Colonic mucosa (tissue), 4 donors: ENCODE data around the gene SMIM14. TPM values are rescaled to one million over a fixed set of nuclear protein-coding genes. Genes with fewer than 3 reads are reported as not detected.

ENCODE experiments used
- DNase-seq: peaks from one replicate; pipeline ENCODE4 v3.0.0-alpha.2; 2020
- H3K27ac ChIP-seq: fragments of 200-600 bp; one replicate; pipeline ENCODE4 v1.8.0; 2021
- H3K27me3 ChIP-seq: fragments of 200-600 bp; one replicate; pipeline ENCODE4 v1.8.0; 2021
- H3K36me3 ChIP-seq: fragments of 200-600 bp; one replicate; pipeline ENCODE4 v1.8.0; 2021
- H3K4me1 ChIP-seq: fragments of 200-600 bp; one replicate; pipeline ENCODE4 v1.8.0; 2021; ENCODE audit warnings: mild to moderate bottlenecking
- H3K4me3 ChIP-seq: fragments of 200-600 bp; one replicate; pipeline ENCODE4 v1.8.0; 2021
- H3K9ac ChIP-seq, 2 donors: one replicate each; pipeline ENCODE4 v1.7.0; 2013; ENCODE audit warnings: control low read depth in 2 of 2, low read depth in 2 of 2, low read length in 2 of 2
- H3K9me3 ChIP-seq: fragments of 200-600 bp; one replicate; pipeline ENCODE4 v1.8.0; 2021
- intact Hi-C: fragments of 100-400 bp; cut with DNase I; formaldehyde crosslinking; loops from one replicate; pipeline ENCODE4 v1.14.1; 2022
- total RNA-seq, 2 donors: library from RNA; stranded (reverse); fragmentation: NEBNext Ultra II Directional in 1 of 2; extraction: Animal tissue kit (Norgen Biotek cat#: 25700) in 1 of 2; gene quantifications; one replicate each; pipeline ENCODE4 v1.2.1, GENCODE V29; 2021
- TF ChIP-seq, protein P1 (sequence below): fragments of 200-600 bp; IDR thresholded peaks from one replicate; pipeline ENCODE4 v1.8.0; 2022; ENCODE audit warnings: antibody characterized with exemption, mild to moderate bottlenecking
- donor health status: healthy.
- donor health status: DM: no; HTN: no; CAD: no.
- donor health status: DM: no; HTN: no; CAD: no.

SMIM14 gene
- total RNA-seq, 2 donors from 2014 or later: 69.4 to 127 TPM

DNA sequence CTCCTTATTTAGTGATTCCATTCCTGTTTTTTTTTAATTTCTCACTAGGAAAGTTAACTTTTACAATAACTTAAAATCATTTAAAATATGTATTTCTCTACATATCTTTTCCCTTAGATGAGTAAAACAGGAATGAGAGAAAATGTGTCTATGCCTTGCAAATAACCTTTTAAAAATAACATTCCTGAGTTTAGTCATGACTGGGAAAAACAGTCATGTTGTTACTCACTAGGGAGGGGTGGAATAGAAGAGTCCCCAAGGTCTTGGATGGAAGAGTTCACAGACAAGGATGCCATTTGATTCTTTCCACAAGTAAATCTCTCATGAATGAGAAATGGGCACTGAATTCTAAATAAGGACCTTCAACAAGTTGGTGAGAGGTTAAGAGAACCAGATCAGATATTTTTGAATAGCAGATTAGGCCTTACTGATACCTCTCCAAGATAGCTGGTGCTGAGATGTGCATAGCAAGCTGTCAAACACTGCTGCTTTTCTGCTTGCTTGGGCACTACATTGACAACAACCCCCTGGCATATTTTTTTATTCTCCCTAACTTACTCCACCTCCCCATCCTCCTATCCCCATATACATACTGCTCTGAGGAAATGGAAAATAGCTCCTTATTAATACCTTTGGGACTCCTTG, 136.5 kb downstream of the SMIM14 start:
- H3K27me3 ChIP-seq: no peaks in the 10 kb centered on the region
- no peak overlapping the region for H3K9ac ChIP-seq
- TF ChIP-seq, protein P1, sequence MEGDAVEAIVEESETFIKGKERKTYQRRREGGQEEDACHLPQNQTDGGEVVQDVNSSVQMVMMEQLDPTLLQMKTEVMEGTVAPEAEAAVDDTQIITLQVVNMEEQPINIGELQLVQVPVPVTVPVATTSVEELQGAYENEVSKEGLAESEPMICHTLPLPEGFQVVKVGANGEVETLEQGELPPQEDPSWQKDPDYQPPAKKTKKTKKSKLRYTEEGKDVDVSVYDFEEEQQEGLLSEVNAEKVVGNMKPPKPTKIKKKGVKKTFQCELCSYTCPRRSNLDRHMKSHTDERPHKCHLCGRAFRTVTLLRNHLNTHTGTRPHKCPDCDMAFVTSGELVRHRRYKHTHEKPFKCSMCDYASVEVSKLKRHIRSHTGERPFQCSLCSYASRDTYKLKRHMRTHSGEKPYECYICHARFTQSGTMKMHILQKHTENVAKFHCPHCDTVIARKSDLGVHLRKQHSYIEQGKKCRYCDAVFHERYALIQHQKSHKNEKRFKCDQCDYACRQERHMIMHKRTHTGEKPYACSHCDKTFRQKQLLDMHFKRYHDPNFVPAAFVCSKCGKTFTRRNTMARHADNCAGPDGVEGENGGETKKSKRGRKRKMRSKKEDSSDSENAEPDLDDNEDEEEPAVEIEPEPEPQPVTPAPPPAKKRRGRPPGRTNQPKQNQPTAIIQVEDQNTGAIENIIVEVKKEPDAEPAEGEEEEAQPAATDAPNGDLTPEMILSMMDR: no peak
- H3K4me3 ChIP-seq: no peak overlapping the region
- H3K9me3 ChIP-seq: no peaks in the 10 kb centered on the region
- intact Hi-C loops: no loop called here
- H3K27ac ChIP-seq: no peak overlapping the region
- peaks cover 10% of the 10 kb centered on the region for H3K36me3 ChIP-seq
- DNase-seq: no peak
- no peaks in the 10 kb centered on the region for H3K4me1 ChIP-seq

DNA sequence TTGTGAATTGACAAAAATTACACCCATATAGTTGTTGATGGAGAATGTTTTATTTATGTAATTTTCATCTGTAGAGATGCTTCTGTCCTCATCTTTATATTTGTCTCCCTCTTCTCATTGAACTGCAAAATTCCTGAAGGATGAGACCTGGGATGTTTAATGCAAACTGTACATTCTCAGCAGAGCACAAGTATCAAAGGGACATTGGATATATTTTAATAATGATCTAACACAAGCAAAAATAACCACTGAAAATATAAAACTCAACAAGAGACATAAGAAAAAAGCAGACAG, 140.0 kb downstream of the SMIM14 start:
- Histone ChIP-seq H3K36me3 (peaks cover 6% of the 10 kb centered on the region), H3K4me3 (no peak overlapping the region)
- intact Hi-C loops: no loop called here

DNA sequence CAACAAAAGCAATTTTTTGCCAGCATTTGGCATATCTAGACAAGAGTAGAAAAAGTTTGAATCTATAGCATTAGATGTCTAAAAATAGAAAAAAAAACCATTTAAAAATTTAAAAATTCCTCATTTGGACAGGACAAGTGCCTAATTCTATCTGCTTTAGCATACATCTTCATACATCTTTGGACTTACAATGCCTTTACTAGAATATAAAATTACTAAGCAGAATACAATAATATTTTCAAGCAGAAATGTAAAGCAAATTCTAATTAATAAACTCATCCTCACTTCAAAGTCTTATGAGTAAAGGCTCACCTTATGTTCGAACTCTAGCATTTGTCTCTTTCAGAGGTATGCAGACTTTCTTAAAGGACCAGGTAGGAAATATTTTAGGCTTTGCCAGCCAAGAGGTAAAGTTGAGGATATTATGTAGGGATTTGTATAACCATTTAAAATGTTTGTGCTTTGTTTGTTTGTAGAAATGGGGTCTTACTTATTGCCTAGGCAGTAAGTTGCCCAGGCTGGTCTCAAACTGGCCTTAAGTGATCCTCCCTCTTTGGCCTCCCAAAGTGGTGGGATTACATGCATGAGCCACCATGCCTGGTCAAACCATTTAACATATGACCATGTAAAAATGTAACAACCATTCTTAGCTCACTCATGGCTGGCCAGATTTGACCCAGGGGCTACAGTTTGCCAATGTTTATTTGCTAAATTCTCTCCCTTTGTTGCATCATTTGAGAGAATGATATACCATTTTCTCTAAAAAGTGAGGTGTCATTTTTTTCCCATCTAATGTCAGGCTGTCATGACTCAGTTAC, 140.5 kb downstream of the SMIM14 start:
- intact Hi-C loops: no loop called here

More for the DNA sequence above, 140.0 kb downstream of the SMIM14 start:
- TF ChIP-seq, protein P1: no peak
- H3K9ac ChIP-seq: no peak overlapping the region
- DNase-seq: no peak
- no peaks in the 10 kb centered on the region for H3K27me3 ChIP-seq
- no peaks in the 10 kb centered on the region for H3K9me3 ChIP-seq
- no peaks in the 10 kb centered on the region for H3K4me1 ChIP-seq
- H3K27ac ChIP-seq: no peak overlapping the region

More for the DNA sequence above, 140.5 kb downstream of the SMIM14 start:
- no peak overlapping the region for H3K27ac ChIP-seq
- H3K4me1 ChIP-seq: no peaks in the 10 kb centered on the region
- peak overlapping the region in 1 of 2 donors; percentile 12 for H3K9ac ChIP-seq
- H3K9me3 ChIP-seq: no peaks in the 10 kb centered on the region
- H3K36me3 ChIP-seq: peaks cover 6% of the 10 kb centered on the region
- no peak overlapping the region for H3K4me3 ChIP-seq
- TF ChIP-seq, protein P1: no peak
- no peaks in the 10 kb centered on the region for H3K27me3 ChIP-seq
- DNase-seq: no peak

Other genes with a start within 250 kb of the SMIM14 start
- gene KLB, start 231.9 kb downstream of the SMIM14 start, total RNA-seq: under 1 TPM; 0.40 to 0.64 TPM
- gene RPL9, start 179.9 kb downstream of the SMIM14 start, total RNA-seq: 1,000 to 10,000 TPM; 1,123 to 1,383 TPM
- gene LIAS, start 179.8 kb downstream of the SMIM14 start, total RNA-seq: 10 to 100 TPM; 21.1 to 28.3 TPM
- gene UGDH, start 111.4 kb downstream of the SMIM14 start, total RNA-seq: 100 to 1,000 TPM; 265 to 328 TPM
- gene UBE2K, start 59.3 kb upstream of the SMIM14 start, total RNA-seq: 10 to 100 TPM; 99.0 to 99.6 TPM